Keratinocyte (primary cell): ENCODE data around the gene PLD2. TPM values are rescaled to one million over a fixed set of nuclear protein-coding genes. Genes with fewer than 3 reads are reported as not detected.
"Not testable (repeated sequence)": the region's sequence is repeated elsewhere in the genome, so short reads cannot be mapped to it uniquely, and the experiment has no call there.

Experiments
- DNase-seq: peaks from one replicate; pipeline ENCODE4 v3.0.0-alpha.2; 2011; ENCODE audit warnings: low read depth, missing footprints, low spot score
- FAIRE-seq: peaks from 2 replicates; lab custom pipeline; 2011; peaks lifted over from hg19 to GRCh38; lab: Jason Lieb, UNC
- H2AFZ ChIP-seq: 2 replicates; pipeline ENCODE4 v1.6.0; 2012; ENCODE audit warnings: low read length, control low read depth, inconsistent platforms; ENCODE audit not compliant: control insufficient read depth
- H3K27ac ChIP-seq: 2 replicates; pipeline ENCODE4 v1.5.1; 2011; ENCODE audit warnings: low read length; ENCODE audit not compliant: control insufficient read depth, insufficient read depth
- H3K27me3 ChIP-seq: 3 replicates; pipeline ENCODE4 v1.6.0; 2011; ENCODE audit warnings: low read length; ENCODE audit not compliant: control insufficient read depth, insufficient read depth; ENCODE audit errors: extremely low read depth
- H3K36me3 ChIP-seq, 2 experiments: 2 replicates in 1 of 2; 3 replicates in 1 of 2; pipeline ENCODE4 v1.5.1; 2011; ENCODE audit warnings: low read length in 2 of 2, mild to moderate bottlenecking in 1 of 2; ENCODE audit not compliant: control insufficient read depth in 2 of 2, insufficient read depth in 2 of 2; ENCODE audit errors: extremely low read depth in 1 of 2
- H3K4me1 ChIP-seq: 3 replicates; pipeline ENCODE4 v1.5.1; 2011; ENCODE audit warnings: low read length; ENCODE audit not compliant: control insufficient read depth, insufficient read depth; ENCODE audit errors: extremely low read depth
- H3K4me2 ChIP-seq: 3 replicates; pipeline ENCODE4 v1.6.0; 2011; ENCODE audit warnings: low read depth, low read length; ENCODE audit not compliant: control insufficient read depth, insufficient read depth; ENCODE audit errors: extremely low read depth
- H3K4me3 ChIP-seq, 3 experiments: fragments of 200-600 bp in 1 of 3; sonication (generic) in 1 of 3; 2 replicates in 2 of 3; 3 replicates in 1 of 3; pipeline ENCODE4 v1.5.1; 2011 to 2016; ENCODE audit warnings: low read length in 3 of 3, mild to moderate bottlenecking in 3 of 3, control low read depth in 2 of 3, inconsistent platforms in 1 of 3, low read depth in 1 of 3, mixed read lengths in 1 of 3, mixed run types in 1 of 3, moderate library complexity in 1 of 3; ENCODE audit not compliant: control insufficient read depth in 2 of 3, insufficient read depth in 2 of 3; ENCODE audit errors: extremely low read depth in 1 of 3
- H3K79me2 ChIP-seq: 2 replicates; pipeline ENCODE4 v1.6.0; 2012; ENCODE audit warnings: low read length; ENCODE audit not compliant: control insufficient read depth, insufficient read depth
- H3K9ac ChIP-seq: 3 replicates; pipeline ENCODE4 v1.6.0; 2011; ENCODE audit warnings: low read length; ENCODE audit not compliant: control insufficient read depth, insufficient read depth; ENCODE audit errors: extremely low read depth
- H3K9me1 ChIP-seq: 3 replicates; pipeline ENCODE4 v1.6.0; 2011; ENCODE audit warnings: low read length; ENCODE audit not compliant: control insufficient read depth, insufficient read depth; ENCODE audit errors: extremely low read depth
- H3K9me3 ChIP-seq: 2 replicates; pipeline ENCODE4 v1.5.1; 2012; ENCODE audit warnings: low read depth, low read length; ENCODE audit not compliant: control insufficient read depth
- H4K20me1 ChIP-seq: 3 replicates; pipeline ENCODE4 v1.6.0; 2011; ENCODE audit warnings: low read length; ENCODE audit not compliant: control insufficient read depth, insufficient read depth; ENCODE audit errors: extremely low read depth
- CTCF ChIP-seq, 3 experiments: IDR thresholded peaks in 1 of 3; conservative IDR thresholded peaks in 1 of 3; optimal IDR thresholded peaks in 1 of 3; 2 replicates in 2 of 3; 3 replicates in 1 of 3; pipeline versions ENCODE3 to v1.5.1; 2011; ENCODE audit warnings: low read length in 3 of 3, mild to moderate bottlenecking in 3 of 3, moderate library complexity in 2 of 3, control low read depth in 1 of 3, inconsistent platforms in 1 of 3; ENCODE audit not compliant: insufficient read depth in 2 of 3; ENCODE audit errors: extremely low read depth in 1 of 3
- EZH2 ChIP-seq: IDR thresholded peaks from one replicate; pipeline ENCODE4 v1.6.1; 2012; ENCODE audit warnings: inconsistent platforms, mild to moderate bottlenecking, low read length, moderate library complexity
- dilution Hi-C: fragments of 300-500 bp; cut with MboI; formaldehyde crosslinking; loops from one replicate; pipeline ENCODE4 v1.7.0; 2020; ENCODE audit warnings: low sequenced_read_pairs; ENCODE audit not compliant: extremely low pct_ligation_motif_present
- polyA plus RNA-seq, 5 experiments: library from polyadenylated mRNA; depleted of rRNA in 3 of 5; stranded (reverse) in 3 of 5; stranded (forward) in 1 of 5; unstranded in 1 of 5; fragments of >200 nt; gene quantifications; 1 replicate in 1 of 5; 2 replicates in 3 of 5; 3 replicates in 1 of 5; pipeline versions ENCODE4 v1.2.1 to v1.2.3, GENCODE V29; 2011 to 2012; ENCODE audit warnings: missing spikeins in 2 of 5, low read depth in 1 of 5, low replicate concordance in 1 of 5

PLD2 gene
- polyA plus RNA-seq, 1 donor (not counting 4 experiments of a cell fraction or from before 2014, with no cell fraction given) = 33.3 TPM

- FAIRE-seq (no peak), DNase-seq (no peak)
- Histone ChIP-seq H3K27me3 (no peaks in the 10 kb centered on the region), H3K36me3 (peaks cover 1 to 21% of the 10 kb centered on the region in 2 experiments), H3K4me3 (no peak overlapping the region), H3K9ac (no peak overlapping the region), H3K4me1 (peaks cover 79% of the 10 kb centered on the region), H2AFZ (no peak overlapping the region), H3K27ac (peak overlapping the region; percentile 35), H3K9me1 (no peaks in the 10 kb centered on the region), H3K4me2 (no peak overlapping the region), H3K79me2 (peaks cover 57% of the 10 kb centered on the region), H3K9me3 (no peaks in the 10 kb centered on the region), H4K20me1 (no peaks in the 10 kb centered on the region)
- TF ChIP-seq EZH2 (no peak), CTCF (optimal IDR thresholded peaks at IDR 0.05 in 1 of 3, IDR thresholded peaks at IDR 0.05 in 1 of 3, conservative IDR thresholded peaks at IDR 0.05 in 1 of 3; ENCODE audit: extremely low read depth in 1 of 3, insufficient read depth in 2 of 3, low read length in 3 of 3) (no peak)
- dilution Hi-C loops = no loop called here
These were observed 50.0 kb downstream of the PLD2 start for GRCh38 chr17:4856937-4857314.

- peak overlapping the region; percentile 90 for H3K27ac ChIP-seq
- H3K9me3 ChIP-seq, H4K20me1 ChIP-seq, DNase-seq, FAIRE-seq, H3K4me3 ChIP-seq, dilution Hi-C loops, H3K9me1 ChIP-seq, H2AFZ ChIP-seq, H3K27me3 ChIP-seq: not testable (repeated sequence)
- H3K4me2 ChIP-seq = peak overlapping the region; percentile 92
- H3K4me1 ChIP-seq = peaks cover 76% of the 10 kb centered on the region
- peak overlapping the region; percentile 83 for H3K9ac ChIP-seq
- peaks cover 3 to 22% of the 10 kb centered on the region in 2 experiments for H3K36me3 ChIP-seq
- H3K79me2 ChIP-seq = peaks cover 59% of the 10 kb centered on the region
These were observed 50.4 kb downstream of the PLD2 start for GRCh38 chr17:4857347-4857746.
